ENCODE data around the gene TFF1.

- TF ChIP-seq CTCF (IDR thresholded peaks at IDR 0.05) (peak; percentile 40), ZFX (IDR thresholded peaks at IDR 0.05; ENCODE audit: borderline replicate concordance) (no peak)
Observed at GRCh38 chr21:42337830-42338728, 28.3 kb downstream of the TFF1 start.

Data from 22Rv1 (cell line).